Right cardiac atrium (tissue), 5 donors: Measurements from ENCODE around the gene RIMKLB. TPM values are rescaled to one million over a fixed set of nuclear protein-coding genes. Genes with fewer than 3 reads are reported as not detected.

ENCODE experiments used
- ATAC-seq, 2 donors: fragments of 200-7000 bp; cut with Tn5 transposase; one replicate each; pipeline versions ENCODE4 v1.8.0 to v1.9.1; 2020; ENCODE audit warnings: moderate library complexity in 2 of 2, mild to moderate bottlenecking in 1 of 2
- DNase-seq, 3 donors: peaks; one replicate each; pipeline ENCODE4 v3.0.0-alpha.2; 2020
- H3K27ac ChIP-seq: one replicate; pipeline ENCODE4 v1.5.1; 2013; ENCODE audit warnings: mild to moderate bottlenecking, low read length, control low read depth, moderate library complexity
- H3K27me3 ChIP-seq: one replicate; pipeline ENCODE4 v1.6.1; 2013; ENCODE audit not compliant: control insufficient read depth, insufficient read depth
- H3K4me1 ChIP-seq: one replicate; pipeline ENCODE4 v1.6.1; 2013; ENCODE audit warnings: low read length; ENCODE audit not compliant: control insufficient read depth, insufficient read depth
- H3K4me3 ChIP-seq: one replicate; pipeline ENCODE4 v1.5.1; 2013; ENCODE audit warnings: low read length, control low read depth
- H3K9me3 ChIP-seq: one replicate; pipeline ENCODE4 v1.6.1; 2013; ENCODE audit warnings: low read length; ENCODE audit not compliant: control insufficient read depth
- WGBS: extraction: QIAGEN DNeasy Blood & Tissue Kit; methylation state at CpG from one replicate; pipeline ENCODE4 v1.1.7; 2013; 5-methylcytosine and 5-hydroxymethylcytosine counted together
- intact Hi-C, 4 donors: fragments of 100-400 bp; cut with DNase I; formaldehyde crosslinking; loops; one replicate each; pipeline versions ENCODE4 v1.11.0 to v1.14.0; 2022 to 2023
- long read RNA-seq, 4 donors: library from polyadenylated mRNA; unstranded; transcript quantifications; one replicate each; pipeline ENCODE4 v2.0.0, GENCODE V29; 2020 to 2021
- polyA plus RNA-seq: library from polyadenylated mRNA; stranded (reverse); fragments of 200-250 nt; gene quantifications from one replicate; pipeline ENCODE4 v1.2.3, GENCODE V29; 2013
- total RNA-seq, 4 donors: library from RNA; stranded (reverse); fragmentation: NEBNext Ultra II Directional; extraction: Animal tissue kit (Norgen Biotek cat#: 25700); gene quantifications; one replicate each; pipeline ENCODE4 v1.2.1, GENCODE V29; 2021
- donor health status: healthy with polysubstance abuse.
- donor health status: DM: no; HTN: yes; CAD: no.
- donor health status: DM: no; HTN: no; CAD: no.
- donor health status: DM: no; HTN: yes; CAD: no; lungs with severe emphysema.
- donor health status: DM: yes; HTN: yes; CAD: no.

Gene RIMKLB, protein sequence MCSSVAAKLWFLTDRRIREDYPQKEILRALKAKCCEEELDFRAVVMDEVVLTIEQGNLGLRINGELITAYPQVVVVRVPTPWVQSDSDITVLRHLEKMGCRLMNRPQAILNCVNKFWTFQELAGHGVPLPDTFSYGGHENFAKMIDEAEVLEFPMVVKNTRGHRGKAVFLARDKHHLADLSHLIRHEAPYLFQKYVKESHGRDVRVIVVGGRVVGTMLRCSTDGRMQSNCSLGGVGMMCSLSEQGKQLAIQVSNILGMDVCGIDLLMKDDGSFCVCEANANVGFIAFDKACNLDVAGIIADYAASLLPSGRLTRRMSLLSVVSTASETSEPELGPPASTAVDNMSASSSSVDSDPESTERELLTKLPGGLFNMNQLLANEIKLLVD
- total RNA-seq = 10 to 100 TPM; 11.3 to 17.6 (median 15.3) TPM
- 12.0 TPM for polyA plus RNA-seq
- long read RNA-seq, donor 1, full-length matches to known transcripts = 11 of 21 reads
- long read RNA-seq, donor 1, partial matches to known transcripts = 2 of 21 reads
- long read RNA-seq, donor 1, other reads (novel, unspliced or antisense) = 8 of 21 reads
- long read RNA-seq, donor 2, partial matches to known transcripts = 0 of 8 reads
- long read RNA-seq, donor 2, other reads (novel, unspliced or antisense) = 4 of 8 reads
- long read RNA-seq, donor 3, full-length matches to known transcripts = 18 of 30 reads
- long read RNA-seq, donor 3, partial matches to known transcripts = 4 of 30 reads
- long read RNA-seq, donor 3, other reads (novel, unspliced or antisense) = 8 of 30 reads
- long read RNA-seq, donor 4, full-length matches to known transcripts = 2 of 6 reads
- long read RNA-seq, donor 4, partial matches to known transcripts = 0 of 6 reads
- long read RNA-seq, donor 4, other reads (novel, unspliced or antisense) = 4 of 6 reads

DNA sequence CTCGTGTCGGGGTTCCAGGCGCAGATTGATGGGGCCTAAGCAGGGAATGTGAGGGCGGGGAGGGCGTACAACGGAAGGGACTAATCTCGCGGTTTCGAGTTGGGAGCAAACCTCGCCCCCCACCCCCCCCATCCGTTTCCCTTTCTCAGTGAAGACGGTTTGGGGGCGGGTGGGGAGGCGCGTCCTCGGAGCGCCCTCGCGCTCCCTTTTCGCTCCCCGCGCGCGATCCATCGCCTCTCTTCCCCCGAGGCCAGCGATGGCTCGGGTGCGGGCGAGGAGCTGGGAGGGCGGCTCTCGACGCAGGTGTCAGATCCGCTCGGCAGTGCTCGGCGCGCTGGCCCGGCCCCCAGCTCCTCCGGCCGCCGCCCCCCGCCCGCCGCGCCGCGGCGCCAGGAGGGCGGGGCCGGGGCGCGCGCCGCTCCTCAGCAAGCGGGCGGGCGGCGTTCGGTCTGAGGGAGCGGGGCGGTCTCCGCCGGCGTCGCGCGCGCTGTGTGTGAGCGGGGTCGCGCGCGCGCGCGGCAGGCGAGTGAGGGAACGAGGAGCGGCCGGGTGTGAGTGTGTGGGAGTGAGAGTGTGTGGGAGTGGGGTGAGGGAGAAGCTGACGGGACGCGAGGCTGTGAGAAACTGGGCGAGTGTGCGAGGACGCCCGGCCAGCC is at the start of gene RIMKLB:
Gene RIMKLB, plus strand, starts transcription at position 516 of the 656 bp plus-strand sequence. CDS start 15,876 bp downstream, outside the sequence.
- H3K4me3 ChIP-seq = peak within 1 kb of the TSS; percentile 95

DNA sequence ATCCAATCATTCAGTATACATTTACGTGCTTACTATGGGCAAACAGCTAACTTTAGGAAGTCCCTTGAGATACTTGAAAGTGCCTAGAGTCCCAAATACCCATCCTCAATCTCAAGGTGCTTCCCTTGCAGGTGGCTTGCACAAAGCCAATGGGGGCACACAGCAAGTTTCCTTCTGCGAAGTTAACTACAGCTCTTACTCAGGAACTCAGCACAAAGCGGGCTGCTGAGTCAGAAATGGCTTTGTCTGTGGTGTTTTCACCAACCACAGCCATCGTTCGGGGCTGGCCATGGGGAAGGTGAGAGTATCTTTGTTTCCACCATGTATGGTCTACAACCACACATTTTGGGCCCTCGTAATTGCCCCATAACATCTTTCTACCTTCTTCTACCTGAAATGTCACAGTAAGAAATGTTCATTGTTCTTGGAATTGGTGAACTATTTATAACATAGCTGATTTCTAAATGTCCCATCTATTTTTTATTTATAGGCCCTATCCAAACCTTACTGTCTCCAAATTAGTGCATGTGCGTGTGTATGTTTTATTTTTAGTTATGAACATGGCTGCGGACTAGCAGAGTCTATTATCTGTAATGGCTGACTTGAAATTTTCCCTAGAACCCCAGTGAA is 49.1 kb upstream of the RIMKLB start:
- Histone ChIP-seq H3K4me3 (no peak overlapping the region), H3K9me3 (no peaks in the 10 kb centered on the region), H3K27ac (no peak overlapping the region), H3K4me1 (no peaks in the 10 kb centered on the region), H3K27me3 (no peaks in the 10 kb centered on the region)
- WGBS = 83% methylated on average over 8 of the region's 8 CpGs
- DNase-seq (no peak), ATAC-seq (no peak)
- intact Hi-C loops = no loop called here

More for the DNA sequence above, at the start of gene RIMKLB:
- intact Hi-C loops = no loop called here
- DNase-seq (peak; percentile 89 to 95 (median 93)), ATAC-seq (peak; percentile 94)
- under 1% methylated on average over 88 of the region's 88 CpGs for WGBS
- no peaks in the 10 kb centered on the region for H3K9me3 ChIP-seq
- no peaks in the 10 kb centered on the region for H3K27me3 ChIP-seq
- H3K4me1 ChIP-seq = peaks cover 3% of the 10 kb centered on the region
- peak within 1 kb of the TSS; percentile 89 for H3K27ac ChIP-seq

DNA sequence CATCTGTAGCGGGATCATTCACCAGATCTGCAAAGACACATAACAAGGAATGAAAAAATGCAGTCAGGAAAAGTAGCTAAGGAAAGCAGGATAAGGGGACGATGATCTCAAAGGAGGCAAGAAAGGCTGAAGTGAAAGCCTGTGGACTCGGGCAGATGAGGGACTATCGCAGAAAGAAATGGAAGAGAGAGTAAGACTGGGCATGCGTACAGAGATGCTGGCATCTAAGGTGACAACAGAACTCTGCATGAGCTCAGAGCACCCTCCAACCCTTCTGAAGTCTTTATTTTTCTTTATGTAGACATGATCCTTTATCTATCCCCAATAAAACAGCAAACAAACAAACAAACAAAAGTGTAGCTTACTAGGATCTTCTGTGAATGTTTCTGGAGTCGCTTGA is 42.4 kb upstream of the RIMKLB start:
- Histone ChIP-seq H3K4me1 (no peaks in the 10 kb centered on the region), H3K4me3 (no peak overlapping the region), H3K27me3 (no peaks in the 10 kb centered on the region), H3K27ac (no peak overlapping the region), H3K9me3 (no peaks in the 10 kb centered on the region)
- 77% methylated on average over 6 of the region's 6 CpGs for WGBS
- DNase-seq (no peak), ATAC-seq (no peak)
- intact Hi-C loops = no loop called here

DNA sequence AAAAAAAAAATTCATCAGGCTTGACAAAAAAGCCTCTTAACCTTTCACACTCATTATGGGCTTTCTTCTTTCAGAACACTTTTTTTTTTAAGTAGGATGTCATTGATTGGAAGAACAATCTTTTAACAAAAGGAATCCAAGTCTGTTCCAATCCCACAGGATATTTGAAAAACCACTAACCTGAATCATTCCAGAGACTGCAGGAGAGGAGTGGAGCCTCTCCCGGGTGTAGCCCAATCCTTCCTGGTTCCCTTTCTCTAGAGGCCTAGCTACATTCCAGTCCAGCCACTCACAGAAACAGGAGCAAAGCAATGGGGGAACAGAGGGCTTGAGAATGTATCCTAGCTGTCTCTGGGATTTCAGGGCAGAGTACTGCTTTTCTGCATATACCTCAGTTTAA is 39.4 kb upstream of the RIMKLB start:
- DNase-seq = no peak
- no peaks in the 10 kb centered on the region for H3K9me3 ChIP-seq
- WGBS = 41% methylated on average over 1 of the region's 1 CpG
- no peaks in the 10 kb centered on the region for H3K27me3 ChIP-seq
- H3K27ac ChIP-seq = no peak overlapping the region
- intact Hi-C loops = no loop called here
- H3K4me3 ChIP-seq = no peak overlapping the region
- no peak for ATAC-seq
- no peaks in the 10 kb centered on the region for H3K4me1 ChIP-seq

DNA sequence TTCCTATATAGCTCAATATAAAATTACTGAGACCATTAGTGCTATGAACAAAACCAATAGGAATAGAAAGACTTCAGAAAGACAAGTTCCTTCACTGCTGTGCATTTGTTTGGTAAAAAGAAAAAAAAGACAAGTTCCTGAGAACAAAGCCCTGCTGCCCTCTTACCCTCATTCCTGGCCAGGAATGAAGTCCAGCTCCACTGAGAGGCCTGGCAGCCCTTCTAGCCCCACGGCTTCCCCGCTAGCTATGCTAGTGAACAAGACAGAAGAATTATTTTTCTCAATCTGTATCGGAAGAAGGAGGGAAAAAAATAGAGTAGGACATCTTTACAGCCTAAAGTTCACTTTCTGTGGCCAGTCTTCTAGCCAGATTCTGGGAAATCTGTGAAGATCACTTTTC is 36.8 kb upstream of the RIMKLB start:
- 46% methylated on average over 3 of the region's 3 CpGs for WGBS
- intact Hi-C loops = no loop called here

DNA sequence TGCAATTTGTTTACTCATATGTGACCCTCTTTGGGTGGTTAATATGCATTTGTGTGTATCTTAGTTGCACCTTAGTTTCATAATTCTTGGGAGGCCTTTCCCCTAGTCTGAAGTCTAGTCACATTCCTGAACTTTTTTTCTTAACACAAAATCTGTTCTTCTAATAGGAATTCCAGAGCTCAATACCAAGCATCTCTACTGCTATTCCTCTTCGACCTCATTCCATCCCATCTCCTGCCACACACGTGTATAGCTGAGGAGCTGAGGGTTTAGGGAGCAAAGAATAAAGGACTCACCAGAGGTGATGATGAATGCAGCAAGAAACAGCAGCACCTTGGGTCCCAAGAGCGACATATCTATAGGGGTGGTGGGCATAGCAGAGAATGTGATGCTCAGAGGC is 36.0 kb upstream of the RIMKLB start:
- Histone ChIP-seq H3K4me1 (no peaks in the 10 kb centered on the region), H3K4me3 (no peak overlapping the region), H3K27ac (no peak overlapping the region), H3K27me3 (no peaks in the 10 kb centered on the region), H3K9me3 (no peaks in the 10 kb centered on the region)
- 87% methylated on average over 3 of the region's 3 CpGs for WGBS
- intact Hi-C loops = no loop called here
- no peak for ATAC-seq
- no peak for DNase-seq

More for the DNA sequence above, 36.8 kb upstream of the RIMKLB start:
- H3K4me1 ChIP-seq = no peaks in the 10 kb centered on the region
- no peaks in the 10 kb centered on the region for H3K27me3 ChIP-seq
- H3K9me3 ChIP-seq = no peaks in the 10 kb centered on the region
- no peak overlapping the region for H3K27ac ChIP-seq
- no peak for ATAC-seq
- no peak overlapping the region for H3K4me3 ChIP-seq
- DNase-seq = peak in 1 of 3 donors; percentile 79

DNA sequence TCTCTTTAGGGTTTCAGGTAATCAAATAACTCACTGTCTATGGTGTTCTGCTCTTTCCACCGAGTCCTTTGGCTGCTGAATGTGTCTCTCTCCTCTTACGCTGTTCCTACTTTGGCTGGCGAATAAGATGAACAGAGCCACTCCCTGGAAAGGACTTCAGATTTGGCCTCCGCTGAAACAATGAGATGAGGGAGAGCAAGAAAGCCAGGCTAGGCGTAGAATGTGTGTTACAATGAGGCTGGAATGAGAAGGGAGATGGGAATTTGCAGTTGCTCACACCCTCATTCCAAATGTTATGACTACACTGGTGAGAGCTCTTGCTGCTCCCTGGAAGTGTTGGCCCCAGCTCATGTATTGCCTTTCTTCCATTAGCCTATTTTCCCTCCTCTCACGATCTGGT is 35.2 kb upstream of the RIMKLB start, which contains the start of gene MFAP5:
Gene MFAP5, minus strand, starts transcription at position 234 of the 400 bp plus-strand sequence. CDS start 722 bp downstream, outside the sequence.
- WGBS = 59% methylated on average over 6 of the region's 6 CpGs
- intact Hi-C loops = no loop called here
- Histone ChIP-seq H3K27ac (peak within 1 kb of the TSS; percentile 28), H3K27me3 (no peaks in the 10 kb centered on the region), H3K4me3 (peak within 1 kb of the TSS; percentile 37), H3K4me1 (no peaks in the 10 kb centered on the region), H3K9me3 (no peaks in the 10 kb centered on the region)
- ATAC-seq (peak; percentile 77 to 79), DNase-seq (peak in 2 of 3 donors; percentile 18 to 68)

DNA sequence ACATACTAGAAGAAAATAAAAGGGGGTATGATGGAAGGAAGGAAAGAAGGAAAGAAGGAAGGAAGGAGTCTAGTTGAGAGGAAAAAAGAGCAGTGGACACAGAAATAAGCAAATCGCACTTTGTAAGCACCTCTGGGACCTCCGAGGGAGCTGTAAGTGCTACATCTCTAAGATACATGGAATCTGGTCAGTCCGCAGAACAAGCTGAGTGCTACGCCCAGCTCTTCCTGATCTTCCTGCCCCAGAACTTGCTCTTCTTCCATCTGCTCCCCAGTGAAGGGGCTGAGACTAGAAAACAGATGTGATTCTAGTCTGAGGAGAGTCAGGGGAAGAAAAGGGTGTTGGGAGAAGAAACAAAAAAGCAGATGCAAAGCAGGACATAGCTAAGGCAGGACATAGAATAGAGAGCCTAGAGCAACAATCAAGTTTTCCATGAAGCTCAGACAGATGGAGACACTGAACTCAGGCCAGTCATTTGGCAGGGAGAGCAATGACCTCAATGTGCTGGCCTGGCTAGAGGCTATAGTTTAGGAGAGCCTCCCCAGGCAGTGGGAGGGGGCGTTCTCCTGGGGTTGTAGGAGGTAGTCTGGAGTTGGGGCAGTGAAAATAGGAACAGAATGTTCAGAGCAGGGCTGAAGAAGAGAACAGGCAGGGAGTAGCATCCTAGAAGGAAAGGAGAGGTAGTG is 33.4 kb upstream of the RIMKLB start:
- H3K9me3 ChIP-seq = no peaks in the 10 kb centered on the region
- DNase-seq = peak; percentile 76 to 93 (median 79)
- peak overlapping the region; percentile 76 for H3K27ac ChIP-seq
- no peaks in the 10 kb centered on the region for H3K27me3 ChIP-seq
- 60% methylated on average over 5 of the region's 5 CpGs for WGBS
- peaks cover 5% of the 10 kb centered on the region for H3K4me1 ChIP-seq
- peak; percentile 89 to 94 for ATAC-seq
- no peak overlapping the region for H3K4me3 ChIP-seq
- intact Hi-C loops = no loop called here

DNA sequence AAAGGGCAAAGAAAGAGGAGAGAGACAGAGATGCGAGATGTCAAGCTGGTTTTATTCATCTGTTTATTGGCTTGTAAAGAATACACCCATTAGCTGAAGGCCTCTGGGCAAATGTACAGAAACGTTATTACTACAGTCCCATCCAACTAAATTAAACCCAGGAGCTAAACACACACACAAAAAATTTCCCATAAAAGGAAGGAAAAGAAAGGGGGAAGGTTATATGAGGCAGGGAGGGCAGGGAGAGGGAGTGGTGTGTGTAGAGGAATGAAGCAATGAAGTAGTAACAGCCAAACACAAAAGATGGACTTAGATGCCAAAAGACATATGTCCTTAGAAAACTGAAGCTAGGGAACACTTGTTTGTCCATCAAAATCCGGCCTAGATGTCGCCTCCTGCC is 32.0 kb upstream of the RIMKLB start:
- intact Hi-C loops = no loop called here
- Histone ChIP-seq H3K27ac (no peak overlapping the region), H3K27me3 (no peaks in the 10 kb centered on the region), H3K4me1 (peaks cover 5% of the 10 kb centered on the region), H3K9me3 (no peaks in the 10 kb centered on the region), H3K4me3 (no peak overlapping the region)
- WGBS = 72% methylated on average over 4 of the region's 4 CpGs
- no peak for ATAC-seq
- no peak for DNase-seq

DNA sequence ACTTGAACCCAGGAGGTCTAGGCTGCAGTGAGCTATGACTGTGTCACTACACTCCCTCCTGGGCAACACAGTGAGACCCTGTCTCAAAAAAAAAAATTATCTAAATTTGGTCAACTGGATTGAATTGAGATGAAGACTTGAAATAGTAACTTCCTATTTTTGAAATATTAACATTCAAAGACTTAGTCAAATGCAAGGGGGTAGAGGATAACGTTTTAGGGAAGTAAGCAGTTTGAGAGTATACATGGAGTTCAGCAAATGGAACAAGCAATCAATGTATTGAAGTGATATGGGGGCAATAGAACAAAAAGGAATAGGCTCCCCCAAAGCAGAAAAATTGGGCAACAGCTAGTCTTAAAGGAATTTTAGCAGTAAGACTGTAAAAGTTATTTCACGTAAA is 30.5 kb upstream of the RIMKLB start:
- Histone ChIP-seq H3K27ac (no peak overlapping the region), H3K27me3 (no peaks in the 10 kb centered on the region), H3K4me3 (no peak overlapping the region), H3K4me1 (peaks cover 5% of the 10 kb centered on the region), H3K9me3 (no peaks in the 10 kb centered on the region)
- ATAC-seq (no peak), DNase-seq (no peak)
- intact Hi-C loops = no loop called here
- 65% methylated on average over 2 of the region's 2 CpGs for WGBS
